ENCODE data around the gene C14orf180.

DNA sequence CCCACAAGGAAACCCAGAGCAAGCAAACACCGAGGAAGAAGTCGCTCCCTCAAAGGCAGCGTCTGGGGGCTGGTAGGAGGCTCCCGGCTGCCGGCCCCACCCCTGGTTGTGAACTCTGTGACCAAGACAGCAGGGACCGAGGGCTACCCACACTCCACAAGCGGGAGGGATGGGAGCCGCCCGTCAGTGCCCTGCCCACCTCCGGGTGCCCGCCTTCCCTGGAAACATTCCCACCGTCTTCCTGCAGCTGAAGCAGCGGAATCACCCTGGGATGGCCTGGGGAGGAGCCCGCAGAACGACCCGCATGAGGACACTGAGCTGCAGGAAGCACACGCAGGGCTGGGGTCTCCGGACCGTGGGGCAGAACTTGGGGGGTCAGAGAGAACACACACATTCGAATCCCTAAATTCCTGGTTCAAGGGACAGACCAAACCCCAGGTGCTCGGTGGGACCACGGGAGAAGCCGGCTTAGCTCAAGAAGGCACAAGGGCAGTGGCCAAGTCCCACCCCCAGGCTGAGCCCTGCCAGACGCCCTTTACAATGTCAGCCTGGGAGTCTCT is 33.5 kb upstream of the C14orf180 start:
- no peak for TF ChIP-seq EZH2 (optimal IDR thresholded peaks at IDR 0.05; ENCODE audit: low read depth, low read length)
- TF ChIP-seq, protein P1, sequence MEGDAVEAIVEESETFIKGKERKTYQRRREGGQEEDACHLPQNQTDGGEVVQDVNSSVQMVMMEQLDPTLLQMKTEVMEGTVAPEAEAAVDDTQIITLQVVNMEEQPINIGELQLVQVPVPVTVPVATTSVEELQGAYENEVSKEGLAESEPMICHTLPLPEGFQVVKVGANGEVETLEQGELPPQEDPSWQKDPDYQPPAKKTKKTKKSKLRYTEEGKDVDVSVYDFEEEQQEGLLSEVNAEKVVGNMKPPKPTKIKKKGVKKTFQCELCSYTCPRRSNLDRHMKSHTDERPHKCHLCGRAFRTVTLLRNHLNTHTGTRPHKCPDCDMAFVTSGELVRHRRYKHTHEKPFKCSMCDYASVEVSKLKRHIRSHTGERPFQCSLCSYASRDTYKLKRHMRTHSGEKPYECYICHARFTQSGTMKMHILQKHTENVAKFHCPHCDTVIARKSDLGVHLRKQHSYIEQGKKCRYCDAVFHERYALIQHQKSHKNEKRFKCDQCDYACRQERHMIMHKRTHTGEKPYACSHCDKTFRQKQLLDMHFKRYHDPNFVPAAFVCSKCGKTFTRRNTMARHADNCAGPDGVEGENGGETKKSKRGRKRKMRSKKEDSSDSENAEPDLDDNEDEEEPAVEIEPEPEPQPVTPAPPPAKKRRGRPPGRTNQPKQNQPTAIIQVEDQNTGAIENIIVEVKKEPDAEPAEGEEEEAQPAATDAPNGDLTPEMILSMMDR (IDR thresholded peaks at IDR 0.05; ENCODE audit: low read length) = no peak

Data from MM.1S (cell line).